PC-3 (cell line): ENCODE results near the gene SH3TC1. TPM values are rescaled to one million over a fixed set of nuclear protein-coding genes. Genes with fewer than 3 reads are reported as not detected.

Experiments
- ATAC-seq: fragments of 200-7000 bp; cut with Tn5 transposase; 2 replicates; pipeline ENCODE4 v1.9.1; 2020; ENCODE audit warnings: mild to moderate bottlenecking, moderate library complexity
- BruUV-seq: library from RNA; stranded (reverse); fragments of 400-500 nt; replicated peaks from 2 replicates; lab custom pipeline; 2021; lab: Mats Ljungman, UMichigan
- CTCF ChIA-PET: fragments of 300-600 bp; sonication (Branson Sonifier 250); formaldehyde crosslinking; loops from one replicate; lab custom pipeline; 2022; ENCODE audit warnings: antibody characterized with exemption; lab: Charles Lee
- POLR2A ChIA-PET: fragments of 300-600 bp; sonication (Branson Sonifier 250); formaldehyde crosslinking; loops from one replicate; lab custom pipeline; 2022; ENCODE audit warnings: antibody characterized with exemption; ENCODE audit not compliant: unreplicated experiment; lab: Charles Lee
- DNase-seq: peaks from one replicate; pipeline ENCODE4 v3.0.0-alpha.2; 2015
- H2AFZ ChIP-seq: fragments of 300-600 bp; sonication (generic); 2 replicates; pipeline ENCODE4 v1.6.0; 2016; ENCODE audit warnings: antibody characterized with exemption, low read length
- H3F3A ChIP-seq: fragments of 300-600 bp; sonication (generic); one replicate; pipeline ENCODE4 v1.6.0; 2017; ENCODE audit warnings: antibody characterized with exemption, low read length, control low read depth, mild to moderate bottlenecking; ENCODE audit not compliant: unreplicated experiment
- H3K27ac ChIP-seq: fragments of 300-600 bp; sonication (generic); 2 replicates; pipeline ENCODE4 v1.5.1; 2016; ENCODE audit warnings: mild to moderate bottlenecking, low read length
- H3K27me3 ChIP-seq: fragments of 300-600 bp; sonication (generic); 2 replicates; pipeline ENCODE4 v1.6.1; 2016; ENCODE audit warnings: low read length, mixed read lengths
- H3K36me3 ChIP-seq: fragments of 300-600 bp; sonication (generic); 2 replicates; pipeline ENCODE4 v1.6.1; 2016; ENCODE audit warnings: low read depth, mixed run types, low read length, mixed read lengths
- H3K4me1 ChIP-seq: fragments of 300-600 bp; sonication (generic); 2 replicates; pipeline ENCODE4 v1.5.1; 2016; ENCODE audit warnings: low read length; ENCODE audit not compliant: insufficient read depth
- H3K4me2 ChIP-seq: fragments of 300-600 bp; sonication (generic); 2 replicates; pipeline ENCODE4 v1.6.0; 2016; ENCODE audit warnings: low read length
- H3K4me3 ChIP-seq: fragments of 300-600 bp; sonication (generic); 2 replicates; pipeline ENCODE4 v1.5.1; 2016; ENCODE audit warnings: mild to moderate bottlenecking, low read length, mixed read lengths
- H3K79me2 ChIP-seq: fragments of 300-600 bp; sonication (generic); 2 replicates; pipeline ENCODE4 v1.6.1; 2017; ENCODE audit warnings: low read length, mixed read lengths
- H3K9ac ChIP-seq: fragments of 300-600 bp; sonication (generic); 2 replicates; pipeline ENCODE4 v1.6.0; 2016; ENCODE audit warnings: mild to moderate bottlenecking, low read length
- H3K9me2 ChIP-seq: fragments of 300-600 bp; sonication (generic); replicated peaks from 2 replicates; pipeline ENCODE4 v1.6.1; 2016; ENCODE audit warnings: mixed run types, low read length, mixed read lengths
- H3K9me3 ChIP-seq: fragments of 300-600 bp; sonication (generic); 2 replicates; pipeline ENCODE4 v1.6.1; 2016; ENCODE audit warnings: low read length, mixed read lengths
- H4K20me1 ChIP-seq: fragments of 300-600 bp; sonication (generic); 2 replicates; pipeline ENCODE4 v1.6.1; 2016; ENCODE audit warnings: low read length, mixed read lengths
- CTCF ChIP-seq: fragments of 300-600 bp; sonication (generic); conservative IDR thresholded peaks from 2 replicates; pipeline ENCODE4 v1.5.1; 2017; ENCODE audit warnings: antibody characterized with exemption, low read depth, mild to moderate bottlenecking, low read length
- EZH2 ChIP-seq: fragments of 300-600 bp; sonication (generic); IDR thresholded peaks from one replicate; pipeline ENCODE4 v1.6.1; 2017; ENCODE audit warnings: antibody characterized with exemption, mild to moderate bottlenecking, low read length; ENCODE audit not compliant: unreplicated experiment
- EZH2phosphoT487 ChIP-seq: fragments of 300-600 bp; sonication (generic); IDR thresholded peaks from 2 replicates; pipeline ENCODE4 v1.6.1; 2018; ENCODE audit warnings: mild to moderate bottlenecking, antibody characterized with exemption, low read length, borderline replicate concordance
- intact Hi-C: fragments of 100-400 bp; cut with micrococcal nuclease; formaldehyde crosslinking; loops from 2 replicates; pipeline ENCODE4 v1.9.0; 2023
- total RNA-seq: library from RNA; depleted of rRNA; stranded (reverse); fragments of >200 nt; gene quantifications from 2 replicates; pipeline ENCODE4 v1.2.3, GENCODE V29; 2014

Gene SH3TC1
- total RNA-seq, 1 experiment from 2014 or later, result 23.1 TPM

- Histone ChIP-seq H3K4me2 (no peak overlapping the region), H3F3A (no peaks in the 10 kb centered on the region), H3K4me1 (no peaks in the 10 kb centered on the region), H4K20me1 (no peaks in the 10 kb centered on the region), H3K4me3 (no peak overlapping the region), H3K9me2 (no peaks in the 10 kb centered on the region), H3K36me3 (no peaks in the 10 kb centered on the region), H3K9me3 (no peaks in the 10 kb centered on the region), H3K27me3 (no peaks in the 10 kb centered on the region), H3K27ac (no peak overlapping the region), H3K9ac (no peak overlapping the region), H2AFZ (no peak overlapping the region), H3K79me2 (no peaks in the 10 kb centered on the region)
- no TSS peak for BruUV-seq
- TF ChIP-seq EZH2, result no peak
- no peak for TF ChIP-seq CTCF
- TF ChIP-seq EZH2phosphoT487, result no peak
- POLR2A ChIA-PET, result no interaction called here
- intact Hi-C loops, result no loop called here
- CTCF ChIA-PET, result interaction anchor here (0.5 kb wide), 1 partner anchor 104 kb away, joined by 3 read pairs; no protein-coding TSS in a partner anchor
- no peak for ATAC-seq
- DNase-seq, result no peak
Observed at GRCh38 chr4:8254076-8254475, 55.0 kb downstream of the SH3TC1 start.

GRCh38 chr4:8255698-8256441 is 56.8 kb downstream of the SH3TC1 start:
- DNase-seq (no peak), ATAC-seq (no peak)
- Histone ChIP-seq H3K4me2 (no peak overlapping the region), H3K27ac (no peak overlapping the region), H3K4me1 (0 out of 2 replicates have a peak, but pooled peaks cover 3% of the 10 kb centered on the region), H3K27me3 (no peaks in the 10 kb centered on the region), H3K36me3 (no peaks in the 10 kb centered on the region), H2AFZ (no peak overlapping the region), H3K4me3 (no peak overlapping the region), H3F3A (no peaks in the 10 kb centered on the region), H3K79me2 (no peaks in the 10 kb centered on the region), H3K9me2 (no peaks in the 10 kb centered on the region), H3K9me3 (no peaks in the 10 kb centered on the region), H3K9ac (no peak overlapping the region), H4K20me1 (no peaks in the 10 kb centered on the region)
- CTCF ChIA-PET, result no interaction called here
- no peak for TF ChIP-seq CTCF
- no TSS peak for BruUV-seq
- POLR2A ChIA-PET, result no interaction called here
- intact Hi-C loops, result no loop called here

- Histone ChIP-seq H3F3A (no peaks in the 10 kb centered on the region), H3K79me2 (no peaks in the 10 kb centered on the region), H3K9me2 (no peaks in the 10 kb centered on the region), H3K36me3 (no peaks in the 10 kb centered on the region), H3K4me1 (0 out of 2 replicates have a peak, but pooled peaks cover 7% of the 10 kb centered on the region), H3K9me3 (no peaks in the 10 kb centered on the region), H3K27ac (no peak overlapping the region), H3K27me3 (no peaks in the 10 kb centered on the region), H3K4me3 (no peak overlapping the region), H3K4me2 (no peak overlapping the region), H2AFZ (no peak overlapping the region), H4K20me1 (no peaks in the 10 kb centered on the region), H3K9ac (no peak overlapping the region)
- ChIA-PET POLR2A (no interaction called here), CTCF (interaction anchor here (0.7 kb wide), 1 partner anchor 16 kb away, joined by 3 read pairs; no protein-coding TSS in a partner anchor)
- TF ChIP-seq EZH2 (no peak), EZH2phosphoT487 (no peak), CTCF (no peak)
- no TSS peak for BruUV-seq
- ATAC-seq, result no peak
- intact Hi-C loops, result no loop called here
- no peak for DNase-seq
Observed at GRCh38 chr4:8257854-8258253, 58.8 kb downstream of the SH3TC1 start.
